ENCODE results near the gene NAMPT.
"Not testable (repeated sequence)": the region's sequence is repeated elsewhere in the genome, so short reads cannot be mapped to it uniquely, and the experiment has no call there.

The NAMPT gene

DNA sequence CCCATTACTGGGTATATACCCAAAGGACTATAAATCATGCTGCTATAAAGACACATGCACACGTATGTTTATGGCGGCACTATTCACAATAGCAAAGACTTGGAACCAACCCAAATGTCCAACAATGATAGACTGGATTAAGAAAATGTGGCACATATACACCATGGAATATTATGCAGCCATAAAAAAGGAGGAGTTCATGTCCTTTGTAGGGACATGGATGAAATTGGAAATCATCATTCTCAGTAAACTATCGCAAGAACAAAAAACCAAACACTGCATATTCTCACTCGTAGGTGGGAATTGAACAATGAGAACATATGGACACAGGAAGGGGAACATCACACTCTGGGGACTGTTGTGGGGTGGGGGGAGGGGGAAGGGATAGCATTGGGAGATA, 13.8 kb upstream of the NAMPT start:
- DNase-seq = not testable (repeated sequence)

DNA sequence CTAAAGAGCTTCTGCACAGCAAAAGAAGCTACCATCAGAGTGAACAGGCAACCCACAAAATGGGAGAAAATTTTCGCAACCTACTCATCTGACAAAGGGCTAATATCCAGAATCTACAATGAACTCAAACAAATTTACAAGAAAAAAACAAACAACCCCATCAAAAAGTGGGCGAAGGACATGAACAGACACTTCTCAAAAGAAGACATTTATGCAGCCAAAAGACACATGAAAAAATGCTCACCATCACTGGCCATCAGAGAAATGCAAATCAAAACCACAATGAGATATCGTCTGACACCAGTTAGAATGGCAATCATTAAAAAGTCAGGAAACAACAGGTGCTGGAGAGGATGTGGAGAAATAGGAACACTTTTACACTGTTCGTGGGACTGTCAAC, 13.4 kb upstream of the NAMPT start:
- not testable (repeated sequence) for DNase-seq

DNA sequence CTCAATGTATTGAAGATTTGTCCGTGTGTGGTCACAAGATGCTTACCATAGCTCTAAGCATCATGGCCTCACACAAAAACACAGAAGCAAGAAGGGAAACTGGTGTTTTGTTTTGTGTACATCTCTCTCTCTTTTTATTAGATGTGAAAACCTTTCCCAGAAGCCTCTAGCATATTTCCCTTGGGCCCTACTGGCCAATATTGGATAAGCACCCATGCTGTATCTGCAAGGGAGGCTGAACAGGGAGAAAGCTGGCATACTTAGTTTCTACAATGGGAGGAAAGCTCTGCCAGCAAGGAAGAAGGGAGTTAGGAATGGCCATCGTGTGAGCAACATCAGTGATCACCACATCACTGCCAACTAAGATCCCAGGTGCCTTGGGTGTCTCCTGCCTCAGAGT, 9.6 kb upstream of the NAMPT start:
- DNase-seq = no peak

DNA sequence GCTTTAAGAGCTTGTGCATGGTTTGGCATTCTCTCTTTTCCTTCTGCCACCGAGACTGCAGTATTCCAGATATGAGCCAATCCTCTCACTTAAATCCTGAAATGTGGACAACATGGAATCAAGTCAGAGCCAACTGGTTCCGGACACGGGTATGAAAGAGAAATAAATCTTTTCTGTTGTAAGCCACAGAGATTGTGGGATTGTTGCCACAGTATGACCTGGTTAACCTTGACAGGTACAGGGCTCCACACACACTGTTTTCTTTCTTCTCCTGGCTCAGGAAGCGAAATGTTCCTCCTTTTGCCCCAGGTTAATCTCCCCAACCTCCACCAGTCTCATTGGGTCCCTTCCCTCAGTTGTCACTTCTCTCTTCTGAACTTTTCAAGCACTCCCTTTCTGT, 6.5 kb upstream of the NAMPT start:
- no peak for DNase-seq

DNA sequence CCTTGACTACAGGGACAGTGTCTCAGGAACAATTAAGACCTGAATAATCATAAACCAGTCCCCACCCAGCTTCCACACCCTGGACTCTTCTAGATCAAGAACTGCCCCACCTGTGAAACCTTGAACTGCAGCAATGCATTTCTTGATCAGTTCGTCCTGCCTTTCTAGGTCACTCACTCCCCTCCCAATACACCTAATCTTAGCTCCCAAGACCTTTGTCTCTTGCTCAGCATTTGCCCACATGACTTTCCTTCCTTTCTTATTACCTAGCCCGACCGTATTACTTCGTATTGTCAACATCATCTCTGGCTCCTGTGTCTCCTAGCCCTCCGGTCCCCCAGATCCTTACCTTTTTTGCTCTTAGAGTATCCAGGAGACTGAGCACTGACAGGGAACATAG, 5.5 kb upstream of the NAMPT start:
- no peak for DNase-seq

DNA sequence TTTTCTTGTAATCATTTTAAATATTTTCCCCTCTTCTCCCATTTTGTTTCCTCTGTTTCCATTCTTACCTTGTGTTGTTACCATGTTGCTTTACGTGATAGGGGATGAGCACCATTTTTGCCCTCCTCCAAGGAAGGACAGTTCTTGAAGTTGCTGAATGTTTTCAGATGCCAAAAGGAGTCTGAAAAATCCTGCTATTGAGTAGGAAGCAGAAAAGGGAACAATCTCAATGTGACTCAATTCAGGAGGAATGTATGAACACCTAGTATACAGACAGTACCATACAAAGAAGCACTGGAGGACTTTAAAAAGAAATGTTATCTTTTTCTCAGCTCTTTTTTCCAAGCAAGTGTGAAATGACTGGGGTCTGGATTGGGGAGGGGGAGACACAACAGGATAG, 5.1 kb upstream of the NAMPT start:
- DNase-seq = no peak

DNA sequence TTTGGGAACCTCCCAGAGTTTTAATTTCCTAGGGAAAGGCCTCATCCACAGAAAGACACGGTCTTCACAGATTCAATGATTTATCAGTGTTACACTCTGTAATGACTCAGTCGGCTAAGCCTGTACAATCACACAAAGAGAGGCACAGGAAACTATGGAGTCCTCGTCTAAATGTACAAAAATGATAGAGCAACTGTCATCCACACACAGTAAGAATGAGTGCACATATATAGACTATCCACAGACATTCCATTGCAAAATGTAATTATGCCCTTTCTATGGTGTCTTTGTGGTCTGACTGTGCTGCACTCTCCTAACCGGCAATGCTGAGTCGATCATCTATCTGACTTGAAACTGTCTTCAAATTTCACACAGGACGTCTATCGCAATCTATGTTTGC, 3.5 kb upstream of the NAMPT start:
- DNase-seq = no peak

DNA sequence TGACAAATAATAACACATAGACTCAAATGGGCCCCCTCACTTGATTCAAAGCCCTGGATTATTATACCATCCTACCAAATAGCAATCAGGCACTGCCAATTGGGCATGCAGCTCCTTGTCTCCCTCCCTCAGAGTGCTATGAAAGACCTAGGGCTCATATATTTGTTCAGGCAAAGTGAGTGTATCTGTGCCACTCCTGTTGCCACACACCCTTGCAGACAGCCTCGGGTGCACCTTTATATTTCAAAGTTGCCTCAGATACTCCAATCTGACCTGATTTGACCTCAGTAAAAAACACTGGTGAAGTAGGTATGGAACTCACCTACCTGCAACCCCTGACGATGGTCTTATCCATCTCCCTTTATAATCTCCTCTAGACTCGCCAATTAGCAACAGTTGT, 3.0 kb upstream of the NAMPT start:
- no peak for DNase-seq

DNA sequence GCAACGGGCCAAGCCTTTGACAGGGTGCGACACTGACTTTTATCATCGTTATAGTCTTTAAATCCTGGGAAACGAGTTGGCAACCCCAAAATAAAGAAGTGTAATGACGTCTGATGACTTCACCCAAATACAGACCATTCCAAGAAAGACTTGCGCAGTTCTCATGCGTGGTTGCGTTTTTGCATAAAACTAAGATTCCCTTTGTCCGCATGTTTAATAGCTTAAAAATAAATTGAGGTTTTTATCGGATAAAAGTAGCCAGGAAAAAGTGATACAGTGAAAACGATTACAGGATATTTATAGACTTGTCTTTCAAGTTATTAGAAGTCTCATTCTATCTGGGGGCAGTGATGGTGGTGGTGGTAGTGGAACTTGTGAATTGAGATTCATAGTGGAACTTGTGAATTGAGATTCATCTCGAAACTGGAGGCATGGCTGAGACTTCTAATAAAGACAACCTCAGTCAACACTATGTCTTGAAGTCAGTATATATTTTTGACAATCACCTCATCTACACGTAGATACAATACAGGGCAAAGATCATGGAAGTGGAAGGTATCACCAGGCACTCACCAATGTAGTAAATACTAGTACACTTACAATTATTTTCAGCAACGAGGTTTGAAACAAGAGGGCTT, 1.2 kb upstream of the NAMPT start:
- no peak for DNase-seq

DNA sequence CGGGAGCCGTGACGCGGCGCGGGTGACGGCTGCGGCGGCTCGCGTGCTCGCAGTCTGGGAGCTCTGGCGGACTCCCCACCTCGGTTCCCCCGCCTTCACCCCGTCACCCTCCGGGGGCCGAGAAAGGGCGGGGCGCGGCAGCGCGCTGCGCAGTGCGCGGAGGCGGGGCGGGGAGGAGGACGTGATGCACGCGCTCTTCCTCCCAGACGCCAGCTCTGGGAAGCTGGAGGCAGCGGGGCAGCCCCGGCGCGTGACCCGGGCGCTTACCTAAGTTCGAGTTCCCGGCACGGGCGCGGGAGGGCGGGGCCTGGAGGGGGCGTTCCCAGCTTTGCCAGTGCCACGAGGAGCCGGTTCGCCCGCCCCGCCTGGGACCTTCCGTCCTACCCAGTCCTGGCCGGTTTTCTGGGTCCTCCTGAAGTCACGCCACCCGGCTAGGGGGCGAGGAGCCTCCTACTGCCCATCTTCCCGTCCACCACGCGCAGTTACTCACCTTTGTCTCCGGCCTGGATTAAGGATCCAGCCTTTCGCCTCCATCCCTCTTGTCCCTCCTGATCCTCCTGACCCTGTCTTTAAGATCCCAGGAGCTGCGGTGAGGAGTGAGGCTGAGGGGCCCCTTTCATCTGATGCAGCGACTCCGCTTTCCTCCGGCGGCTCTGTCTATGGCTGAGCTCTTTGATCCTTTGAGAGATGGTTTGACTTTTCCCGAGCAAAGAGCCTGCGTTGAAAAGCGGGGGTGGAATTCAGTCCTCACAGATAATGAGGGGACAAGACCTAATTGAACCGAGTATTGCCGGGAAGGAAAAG, 470 bp upstream of the NAMPT start:
- DNase-seq = peak; percentile 97 to 99

DNA sequence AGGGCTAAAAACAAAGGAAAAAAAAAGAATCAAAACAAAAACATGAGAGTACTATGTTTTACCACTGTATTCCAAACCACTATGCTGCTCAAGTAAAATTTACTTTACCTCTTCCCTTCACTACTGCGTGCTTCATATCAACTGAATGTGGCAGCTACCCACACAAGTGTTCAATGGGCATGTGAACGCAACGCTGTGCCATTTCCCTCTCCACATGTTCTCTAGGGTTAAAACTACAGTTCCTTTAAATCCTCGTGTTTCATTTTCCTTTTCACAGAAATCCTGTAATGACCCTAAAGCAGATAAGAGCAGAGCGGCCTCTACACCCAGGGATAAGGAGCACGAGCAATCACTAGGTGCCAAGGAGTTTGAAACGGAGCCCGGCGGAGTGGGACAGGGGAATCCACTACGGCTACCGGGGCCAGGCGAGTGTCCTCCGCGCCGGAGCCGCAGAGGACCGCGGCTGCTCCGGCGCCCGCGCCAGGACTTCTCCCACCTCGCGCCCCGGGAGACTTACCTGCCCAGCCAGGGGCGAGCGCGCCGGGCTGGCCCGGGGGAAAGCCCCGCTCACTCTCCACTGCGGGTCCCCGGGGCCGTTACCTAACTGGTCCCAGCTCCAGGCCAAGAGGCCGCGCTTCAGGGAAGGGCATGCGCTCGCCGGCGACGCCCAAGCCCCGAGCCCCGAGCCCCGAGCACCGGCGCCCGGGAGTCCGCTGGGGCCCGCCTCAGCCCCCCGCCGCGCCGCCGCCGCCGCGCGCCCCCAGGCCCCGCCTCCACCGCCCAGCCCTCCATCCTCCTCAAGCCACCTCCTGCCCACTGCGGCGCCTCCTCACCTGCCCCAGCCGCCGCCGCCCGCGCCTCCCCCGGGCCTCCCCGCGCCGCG, 711 bp downstream of the NAMPT start:
- peak; percentile 48 to 51 for DNase-seq

DNA sequence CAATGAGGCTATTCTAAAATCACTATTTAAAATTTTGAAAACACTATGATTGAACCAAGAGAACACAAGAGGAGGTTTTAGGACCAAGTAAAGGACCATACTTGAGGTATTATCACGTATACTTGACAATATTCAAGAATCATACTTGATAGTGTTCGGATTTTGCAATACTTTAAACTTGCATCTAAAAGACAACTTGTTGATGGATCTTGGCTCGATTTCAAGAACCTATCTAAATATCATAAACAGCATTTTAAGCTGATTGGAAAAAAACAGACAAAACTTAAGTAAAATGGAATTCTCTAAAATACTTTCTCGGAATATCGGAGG, 1.3 kb downstream of the NAMPT start:
- DNase-seq = no peak

DNA sequence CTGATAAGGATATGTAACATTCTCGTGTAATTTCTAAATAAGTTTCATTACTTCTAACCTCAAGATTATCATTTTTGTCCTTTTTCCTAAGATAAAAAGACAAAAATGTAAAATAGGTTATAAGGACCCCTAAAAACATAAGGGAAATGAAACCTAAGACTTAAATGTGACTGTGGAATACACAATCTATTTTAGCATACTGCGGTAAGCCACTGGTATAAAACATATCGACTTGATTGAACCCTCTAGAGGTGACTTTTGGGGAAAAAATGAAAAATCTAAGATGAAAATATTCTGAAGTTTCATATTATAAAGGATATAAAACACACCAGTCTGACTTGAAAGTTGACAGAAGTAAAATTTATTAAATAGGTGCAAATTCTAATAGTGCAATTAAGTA, 1.9 kb downstream of the NAMPT start:
- DNase-seq = no peak

DNA sequence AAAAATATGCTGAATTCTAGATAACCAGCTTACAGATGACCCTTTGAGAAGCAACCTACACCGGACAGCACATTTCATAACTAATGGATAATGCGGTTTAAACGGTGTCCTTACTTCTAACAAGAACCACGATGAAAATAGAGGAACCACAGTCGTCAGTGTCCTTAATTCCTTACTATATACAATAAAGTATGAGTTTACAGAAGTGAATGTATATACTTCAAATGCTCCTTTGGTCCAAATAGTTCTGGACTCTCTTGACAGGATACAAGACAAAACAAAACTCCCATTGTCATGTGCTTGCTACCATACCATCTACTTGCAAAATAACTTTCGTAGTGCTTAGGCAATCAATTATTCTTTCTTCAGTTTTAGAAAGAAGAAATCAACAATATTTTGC, 2.4 kb downstream of the NAMPT start:
- no peak for DNase-seq

DNA sequence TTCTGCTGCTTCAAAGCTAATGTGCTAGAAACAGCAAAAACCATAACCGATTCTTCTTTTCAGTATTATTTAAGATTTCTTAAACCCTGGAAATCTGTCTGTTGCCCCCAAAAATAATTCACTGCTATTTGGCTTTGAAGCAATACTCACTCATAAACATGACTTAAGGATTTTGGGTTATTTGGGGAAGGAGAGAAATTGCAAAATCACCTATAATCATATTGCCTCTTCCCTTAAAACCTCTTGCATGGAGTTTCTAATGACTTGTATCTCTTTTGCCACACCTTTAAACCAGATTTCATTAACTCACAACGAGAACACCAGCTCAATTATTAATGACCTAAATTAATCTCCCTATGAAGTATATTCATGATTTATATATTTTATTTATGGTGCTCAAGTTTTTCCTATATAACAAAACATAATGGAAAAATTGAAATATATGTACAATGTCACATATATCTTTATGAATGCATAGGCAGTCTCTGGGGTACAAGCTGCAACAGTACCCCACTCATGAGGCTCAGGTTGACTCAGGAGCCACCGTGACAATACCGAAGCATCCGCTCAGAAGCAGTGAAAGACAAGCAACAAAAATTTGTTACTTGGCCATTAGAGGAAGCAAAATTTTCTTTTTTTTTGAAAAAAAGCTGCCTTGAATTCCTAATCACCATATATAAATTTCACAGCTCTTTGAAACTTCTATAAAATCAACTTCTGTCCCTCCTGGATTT, 3.0 kb downstream of the NAMPT start:
- DNase-seq = no peak

DNA sequence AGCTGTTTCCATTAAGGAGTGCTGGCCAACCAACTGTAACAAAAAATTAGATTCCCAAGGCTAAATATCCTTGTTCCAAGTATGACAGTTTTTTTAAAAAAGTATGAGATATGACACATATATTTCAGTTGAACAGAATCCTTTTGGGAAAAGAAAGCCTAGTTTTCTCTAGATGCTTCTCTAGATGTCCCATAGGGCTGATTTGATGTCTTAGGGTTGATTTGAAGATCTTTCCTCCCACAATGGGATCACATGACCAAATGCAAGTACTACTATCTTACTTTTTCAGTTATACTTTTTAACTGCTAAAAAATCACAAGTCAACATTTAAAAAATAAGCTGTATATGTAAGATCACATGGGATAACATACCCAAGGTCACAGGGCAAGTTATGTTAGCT, 3.7 kb downstream of the NAMPT start:
- no peak for DNase-seq

DNA sequence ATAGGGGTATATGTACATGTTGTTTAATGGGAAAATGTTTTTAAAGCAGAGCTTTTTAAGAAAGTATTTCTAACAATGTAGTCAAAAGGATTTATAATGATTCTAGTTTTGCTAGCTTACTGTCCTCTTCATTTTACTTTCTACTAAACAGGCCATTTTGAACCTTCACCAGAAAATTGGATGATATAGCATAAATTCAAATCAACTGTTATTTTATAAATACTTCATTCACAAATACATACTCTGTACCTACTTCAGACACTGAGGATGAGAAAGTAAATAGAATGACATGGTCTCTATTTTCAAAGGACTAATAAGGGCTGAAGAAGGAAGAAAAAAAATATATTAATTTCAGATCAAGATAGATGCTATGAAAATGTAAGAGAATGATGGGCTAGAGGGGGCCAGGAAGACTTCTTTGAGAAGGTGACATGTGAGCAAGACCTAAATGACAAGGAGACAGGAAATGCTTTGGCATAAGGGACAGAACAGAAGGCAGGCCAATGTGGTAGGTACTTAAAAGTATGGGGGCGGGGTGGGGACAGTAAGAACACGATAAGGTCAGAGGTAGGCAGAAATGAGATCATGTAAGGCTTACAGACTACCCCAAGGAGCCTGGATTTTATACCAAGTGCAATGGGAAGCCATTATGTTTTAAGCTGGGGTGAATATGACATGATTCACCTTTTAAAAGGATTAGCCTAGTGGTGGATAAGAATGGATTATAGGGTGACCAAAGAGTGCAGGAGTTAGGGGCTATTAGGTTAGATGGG, 5.2 kb downstream of the NAMPT start:
- no peak for DNase-seq

DNA sequence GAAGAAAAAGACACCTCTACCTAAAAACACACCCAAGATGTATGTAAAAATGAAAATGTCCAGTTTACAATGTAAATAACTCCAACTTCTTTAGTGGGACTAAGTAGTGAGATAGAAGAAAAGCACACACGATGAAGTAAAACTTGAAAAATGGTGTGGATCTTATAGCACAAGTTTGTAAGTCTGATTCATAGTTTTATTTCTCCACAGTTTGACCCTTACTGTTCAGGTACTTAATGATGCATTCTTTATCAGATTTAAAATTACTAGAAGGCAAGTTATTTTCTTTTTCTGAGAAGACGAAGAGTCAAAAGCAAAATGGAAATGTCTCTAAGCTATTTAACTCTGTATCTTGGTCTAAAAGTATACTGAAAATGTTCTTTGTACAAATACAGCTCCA, 6.1 kb downstream of the NAMPT start:
- DNase-seq = no peak

DNA sequence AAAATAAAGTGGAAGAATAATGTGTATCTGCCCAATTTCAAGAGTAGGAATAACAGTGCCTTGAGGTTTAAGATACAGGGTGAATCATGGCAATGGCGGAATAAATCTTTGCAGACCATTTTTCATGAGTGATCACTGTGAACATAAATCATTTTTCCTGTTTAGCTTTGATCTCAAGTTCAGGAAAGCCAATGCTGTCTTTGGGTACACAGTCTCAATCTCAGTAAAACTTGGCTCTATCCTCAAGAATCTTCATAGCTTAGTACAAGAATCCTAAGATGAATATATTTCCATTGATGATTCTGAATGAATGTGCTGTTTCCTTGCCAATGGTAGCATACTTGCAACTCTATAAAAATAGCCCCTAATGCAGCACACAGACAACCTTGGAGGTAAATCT, 6.8 kb downstream of the NAMPT start:
- DNase-seq = no peak

DNA sequence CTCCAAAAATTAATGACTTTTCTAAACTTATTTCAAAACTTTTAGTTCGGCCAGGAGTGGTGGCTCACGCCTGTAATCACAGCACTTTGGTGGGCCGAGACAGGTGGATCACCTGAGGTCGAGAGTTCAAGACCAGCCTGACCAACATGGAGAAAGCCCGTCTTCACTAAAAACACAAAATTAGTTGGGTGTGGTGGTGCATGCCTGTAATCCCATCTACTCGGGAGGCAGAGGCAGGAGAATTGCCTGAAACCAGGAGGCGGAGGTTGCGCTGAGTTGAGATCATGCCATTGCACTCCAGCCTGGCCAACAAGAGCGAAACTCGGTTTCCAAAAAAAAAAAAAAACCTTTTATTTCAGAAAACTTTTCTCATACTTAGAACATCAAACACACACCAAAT, 8.3 kb downstream of the NAMPT start:
- DNase-seq = no peak

DNA sequence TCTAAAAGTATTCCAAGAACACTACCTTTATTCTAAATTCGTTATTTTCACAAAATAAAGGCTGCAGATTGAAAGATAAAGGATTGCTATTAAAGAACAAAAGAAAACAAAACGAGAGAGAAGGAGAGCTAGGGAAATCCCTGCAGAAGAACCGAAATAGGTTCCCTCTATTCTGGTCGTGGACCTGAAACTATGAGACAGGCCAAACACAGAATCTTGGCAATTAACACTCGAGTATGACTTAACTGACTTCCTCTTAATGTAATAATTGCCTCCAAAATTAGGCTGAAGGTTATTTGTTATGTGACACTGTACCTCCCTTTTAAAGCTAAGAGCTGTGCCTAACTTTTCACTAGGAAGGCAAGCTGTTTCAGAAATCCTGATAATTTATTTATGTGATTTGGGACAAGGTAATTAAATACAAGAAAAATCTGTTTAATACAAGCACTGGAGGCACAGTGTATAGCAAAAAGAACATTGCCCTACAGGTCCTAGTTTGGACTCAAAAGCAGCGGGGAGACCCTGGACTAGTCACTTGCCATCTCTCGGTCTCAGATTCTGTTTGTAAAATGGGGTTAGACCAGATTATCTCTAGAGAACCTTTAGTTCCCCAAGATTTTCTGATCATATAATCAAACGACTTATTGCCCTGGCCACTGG, 11.6 kb downstream of the NAMPT start:
- no peak for DNase-seq
